Measurements from ENCODE around the gene NEGR1.

NEGR1 gene

DNA sequence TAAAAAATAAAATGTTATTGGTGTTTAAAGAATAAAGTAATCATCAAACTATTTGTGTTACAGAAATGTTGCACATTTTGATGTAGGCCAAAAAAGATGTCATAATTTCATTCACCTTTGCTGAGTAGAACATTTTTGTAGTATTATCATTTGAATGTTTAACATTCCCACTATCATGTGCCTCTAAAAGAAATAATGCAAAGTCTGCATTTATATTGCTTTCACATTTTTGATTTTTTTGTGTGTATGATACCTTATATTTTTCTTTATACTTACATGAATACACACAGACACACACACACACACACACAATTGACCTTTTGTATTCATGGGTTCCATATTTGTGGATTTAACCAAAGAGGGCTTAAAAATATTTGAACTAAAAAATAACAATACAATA lies 657.3 kb downstream of the NEGR1 start:
- DNase-seq (ENCODE audit: low spot score): no peak

DNA sequence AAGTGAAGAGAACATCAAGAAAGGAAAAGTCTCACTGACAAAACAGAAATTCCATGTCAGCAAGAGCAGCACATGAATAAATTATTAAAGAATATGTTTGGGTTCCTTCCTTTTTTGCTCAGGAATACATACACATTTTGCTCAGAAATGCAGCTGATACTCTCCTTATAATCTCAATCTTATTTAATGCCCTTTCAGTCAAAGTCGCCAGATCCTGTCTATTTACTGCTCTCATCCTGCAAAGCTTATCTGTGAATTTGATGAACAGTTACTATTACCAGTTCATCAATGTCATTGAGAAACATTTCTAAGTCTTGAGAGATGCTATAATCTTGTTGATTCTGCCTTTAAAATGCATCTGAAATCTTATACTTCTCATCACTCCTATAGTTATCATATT lies 658.5 kb downstream of the NEGR1 start:
- DNase-seq (ENCODE audit: low spot score): no peak

DNA sequence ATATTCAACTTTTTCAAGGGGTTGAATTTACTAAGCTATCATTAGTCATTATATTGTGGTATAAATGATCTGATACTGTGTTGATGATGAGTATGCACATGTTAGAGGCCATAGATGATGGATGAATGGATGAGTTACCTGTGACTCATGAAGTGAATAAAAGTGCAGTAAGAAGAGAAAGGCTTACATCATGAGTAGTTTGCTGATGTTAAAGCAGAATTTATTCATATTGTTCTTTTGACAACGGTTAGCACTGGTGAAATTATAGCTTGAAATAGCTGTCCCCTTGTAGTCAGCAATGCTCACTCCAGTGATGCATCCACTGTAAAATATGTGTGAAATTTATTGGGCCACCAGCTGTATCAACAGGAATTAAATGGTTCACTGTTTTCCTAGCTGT lies 660.6 kb downstream of the NEGR1 start:
- DNase-seq (ENCODE audit: low spot score): no peak

DNA sequence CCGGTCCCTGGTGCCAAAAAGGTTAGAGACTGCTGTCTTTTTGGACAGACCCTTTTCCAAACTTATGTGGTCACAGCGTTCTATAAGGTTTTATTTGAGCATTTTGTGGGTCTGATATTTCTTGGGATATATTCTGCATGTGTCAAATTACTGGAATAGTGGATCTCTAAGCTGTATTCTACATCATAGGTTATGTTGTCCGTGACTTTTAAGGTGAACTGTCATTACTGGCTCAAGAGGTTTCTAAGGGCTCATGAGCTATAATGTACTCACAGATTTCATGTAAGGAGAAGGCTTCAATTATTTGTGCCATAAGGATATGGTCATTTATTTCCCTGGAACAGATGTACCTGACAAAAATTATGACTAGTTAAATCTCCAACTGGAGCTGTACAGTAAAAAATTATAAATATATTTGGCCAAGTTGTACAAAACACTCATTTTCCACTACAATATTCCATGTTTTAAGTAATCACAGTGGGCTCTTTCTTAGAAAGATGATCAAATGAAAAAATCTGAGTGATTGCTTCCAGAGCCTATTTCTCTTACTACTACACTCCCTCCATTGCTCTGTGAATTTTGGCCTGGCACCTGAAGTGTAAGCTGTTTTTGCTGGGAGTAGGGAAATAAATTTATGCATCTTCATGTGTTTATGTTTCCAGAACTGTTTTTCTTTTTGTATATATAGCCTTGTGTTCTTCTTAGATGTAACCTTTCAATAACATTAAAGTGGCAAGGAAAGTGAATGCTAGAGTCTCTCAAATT lies 663.4 kb downstream of the NEGR1 start:
- no peak for DNase-seq (ENCODE audit: low spot score)

DNA sequence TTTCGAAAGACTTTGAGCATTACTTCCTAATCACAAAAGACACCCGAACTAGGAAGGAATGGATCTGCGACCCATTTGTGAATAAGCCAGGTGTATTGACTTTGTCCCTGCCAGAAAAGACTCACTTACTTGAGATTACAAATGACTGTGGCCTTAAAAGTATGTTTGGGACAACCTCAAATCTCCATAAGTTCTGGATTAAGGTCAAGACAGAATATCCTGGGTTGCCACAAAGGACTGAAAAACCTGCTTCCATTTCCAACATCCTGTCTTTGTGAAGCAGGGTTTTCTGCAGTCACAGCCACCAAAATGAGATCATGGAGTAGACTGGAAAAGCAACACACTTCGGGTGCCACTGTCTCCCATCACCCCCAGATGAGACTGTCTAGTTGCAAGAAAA lies 664.1 kb downstream of the NEGR1 start:
- no peak for DNase-seq (ENCODE audit: low spot score)

DNA sequence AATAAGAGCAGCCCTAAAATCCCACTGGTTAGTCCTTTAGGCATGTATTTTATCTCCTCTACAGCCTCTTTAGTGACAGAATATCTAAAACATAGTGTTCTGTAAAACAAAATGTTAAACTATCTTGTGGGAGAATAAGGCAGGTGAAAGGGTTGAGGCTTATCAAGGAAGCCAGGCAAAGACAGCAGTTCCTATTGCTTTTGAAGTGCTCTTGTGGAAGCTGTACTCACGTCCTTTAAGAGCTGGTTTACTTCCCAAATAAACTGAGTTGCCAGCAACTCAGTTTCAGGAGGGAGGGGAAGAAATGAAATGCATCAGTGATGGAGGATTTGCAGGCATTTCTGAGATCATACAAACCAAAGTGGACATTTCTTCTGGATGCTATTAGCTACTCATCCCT lies 671.9 kb downstream of the NEGR1 start:
- DNase-seq (ENCODE audit: low spot score): no peak

DNA sequence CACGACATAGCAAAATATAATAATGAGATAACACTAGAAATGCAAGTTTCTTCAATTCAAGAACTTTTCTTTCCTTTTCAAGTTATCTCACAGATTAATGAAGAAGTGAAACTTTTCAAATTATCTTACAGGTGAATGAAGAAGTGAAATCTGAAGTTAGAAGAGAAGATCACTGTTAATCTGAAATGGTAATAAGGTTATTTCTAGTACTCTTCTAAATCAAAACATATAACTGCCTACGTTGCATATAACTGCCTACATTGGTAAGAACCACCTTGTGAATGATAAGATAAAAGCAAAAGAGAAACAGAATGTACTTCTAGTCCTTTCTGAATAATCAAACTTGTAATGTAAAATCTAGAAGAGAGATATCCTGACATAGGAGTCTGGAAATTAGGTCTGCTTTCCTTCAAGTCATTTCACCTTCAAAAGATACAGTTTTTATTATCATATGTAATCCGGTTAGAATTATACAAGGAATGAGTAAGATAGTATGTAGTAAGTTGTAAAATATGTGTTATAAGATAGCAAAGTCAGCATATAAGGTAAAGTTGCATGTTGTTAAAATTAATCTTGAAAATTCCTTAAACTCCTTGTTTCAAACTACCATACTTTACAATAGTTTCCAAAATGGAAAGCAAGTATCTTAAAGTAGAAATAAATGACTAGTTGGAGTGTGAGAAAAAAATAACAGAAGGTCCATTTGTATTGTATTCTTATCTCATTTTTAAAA lies 679.1 kb downstream of the NEGR1 start:
- no peak for DNase-seq (ENCODE audit: low spot score)

DNA sequence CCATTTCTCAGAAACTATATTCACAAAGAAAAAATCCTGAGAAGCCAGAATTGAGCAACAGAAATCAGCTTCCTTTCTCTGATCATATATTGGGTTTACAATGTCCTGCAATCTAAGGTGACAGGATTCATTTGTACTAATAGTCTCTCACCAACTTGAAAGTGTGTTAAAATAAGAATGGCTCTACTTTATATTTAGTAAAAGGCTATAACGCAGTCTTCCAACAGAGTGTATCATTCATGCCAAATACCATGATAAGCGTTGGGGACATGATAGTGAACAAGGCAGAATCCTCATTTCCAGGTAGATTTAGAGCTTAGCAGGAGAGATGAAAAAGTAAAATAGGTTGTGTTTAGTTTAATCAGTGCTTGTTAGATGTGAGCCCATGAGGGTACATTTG lies 682.3 kb downstream of the NEGR1 start:
- DNase-seq (ENCODE audit: low spot score): no peak

DNA sequence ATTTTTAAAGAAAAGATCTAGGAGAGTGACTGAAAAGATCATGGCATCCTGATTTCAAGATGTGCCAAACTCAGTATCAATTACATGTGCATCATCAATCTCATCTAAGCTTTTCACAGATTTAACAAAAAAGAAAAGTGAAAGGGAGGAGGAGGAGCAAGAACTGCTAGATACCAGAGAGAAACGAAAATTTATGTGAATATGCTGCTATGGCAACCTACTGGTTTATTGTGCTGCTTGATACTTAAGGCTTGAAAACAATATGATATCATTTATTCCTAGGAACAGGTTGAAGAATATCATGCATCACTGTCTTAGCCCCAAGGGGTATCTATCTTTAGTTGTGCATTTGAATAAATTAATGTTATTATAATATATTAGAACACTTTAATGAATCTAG lies 683.0 kb downstream of the NEGR1 start:
- no peak for DNase-seq (ENCODE audit: low spot score)

DNA sequence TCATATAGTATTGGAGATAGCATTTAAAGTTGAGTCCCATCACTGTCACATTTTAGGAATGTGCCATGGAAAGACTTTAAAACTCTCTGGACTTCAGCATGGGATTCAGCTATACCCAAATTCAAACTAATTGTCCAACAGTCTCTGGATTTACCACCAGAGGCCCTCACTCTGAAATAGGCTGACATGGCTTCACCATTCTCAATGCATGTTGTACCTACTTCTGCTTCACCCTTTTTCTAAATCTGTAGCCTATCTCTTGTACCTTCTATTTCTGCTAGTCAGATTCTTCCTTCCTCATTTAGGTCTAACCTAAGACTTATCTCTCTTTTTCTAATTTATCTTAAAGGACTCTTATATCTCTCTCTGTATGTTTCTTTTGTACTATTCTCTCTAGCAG lies 688.8 kb downstream of the NEGR1 start:
- DNase-seq (ENCODE audit: low spot score): no peak

DNA sequence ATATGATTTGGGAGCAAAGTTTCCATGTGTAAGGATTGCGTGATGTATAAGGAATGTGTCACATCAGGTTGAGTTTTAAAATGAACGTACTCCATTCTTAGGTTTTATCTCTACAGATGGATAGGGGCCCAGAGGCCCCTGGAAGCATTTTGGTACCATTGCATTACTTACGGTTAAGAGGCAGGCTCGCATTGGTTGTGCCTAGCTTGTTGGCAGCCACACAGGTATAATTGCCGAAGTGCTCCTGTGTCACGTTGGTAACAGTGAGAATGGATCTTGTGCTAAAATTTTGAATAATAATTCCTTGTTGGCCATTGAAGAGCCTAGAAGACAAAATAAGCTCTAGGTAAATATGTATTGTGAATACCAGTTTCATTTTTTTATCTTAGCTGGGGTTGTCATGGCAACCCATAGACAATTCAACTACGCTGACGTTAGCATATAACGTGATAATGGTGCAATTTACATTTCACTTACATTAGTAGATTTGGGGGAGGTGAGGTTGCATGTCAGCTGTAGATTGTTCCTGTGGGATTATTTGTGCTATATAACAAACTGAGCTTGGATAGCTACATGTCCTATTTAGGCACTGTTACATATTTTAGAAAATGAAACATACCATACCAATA lies 689.6 kb downstream of the NEGR1 start:
- no peak for DNase-seq (ENCODE audit: low spot score)

DNA sequence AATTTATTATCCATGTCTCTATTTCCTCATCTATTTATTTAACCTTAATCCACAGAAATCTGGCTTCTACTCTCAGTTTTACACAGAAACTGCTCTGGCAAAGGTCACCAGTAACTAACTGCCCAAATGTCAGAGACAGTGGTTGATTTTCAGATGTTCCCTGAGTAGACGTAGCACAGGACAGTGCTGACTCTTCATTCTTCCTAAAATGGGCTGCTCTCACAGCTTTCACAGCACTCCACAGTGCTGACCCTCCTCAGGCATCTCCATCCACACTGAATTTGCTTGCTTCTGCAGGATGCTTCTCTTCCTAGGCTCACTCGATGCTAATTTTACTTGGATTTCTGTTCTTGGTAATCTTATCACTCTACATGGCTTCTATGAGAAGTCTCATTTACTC lies 693.3 kb downstream of the NEGR1 start:
- DNase-seq (ENCODE audit: low spot score): no peak

DNA sequence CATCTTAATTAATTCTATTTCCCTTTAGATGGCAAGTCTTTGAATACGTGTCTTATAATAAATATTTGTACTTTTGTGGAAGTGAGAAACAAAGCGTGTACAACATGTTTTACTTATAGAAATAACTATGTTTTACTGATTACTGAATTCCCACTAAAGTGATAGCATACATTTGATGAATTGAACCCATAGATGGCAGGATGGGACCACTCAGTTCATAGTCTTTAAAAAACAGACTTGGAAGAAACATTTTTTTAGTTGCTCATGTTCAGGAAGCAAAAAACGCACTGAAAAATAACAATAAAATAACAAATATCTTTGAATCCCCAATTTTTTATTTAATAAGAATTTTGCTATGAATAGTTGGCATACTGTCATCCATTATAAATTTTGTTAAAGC lies 694.4 kb downstream of the NEGR1 start:
- DNase-seq (ENCODE audit: low spot score): no peak

DNA sequence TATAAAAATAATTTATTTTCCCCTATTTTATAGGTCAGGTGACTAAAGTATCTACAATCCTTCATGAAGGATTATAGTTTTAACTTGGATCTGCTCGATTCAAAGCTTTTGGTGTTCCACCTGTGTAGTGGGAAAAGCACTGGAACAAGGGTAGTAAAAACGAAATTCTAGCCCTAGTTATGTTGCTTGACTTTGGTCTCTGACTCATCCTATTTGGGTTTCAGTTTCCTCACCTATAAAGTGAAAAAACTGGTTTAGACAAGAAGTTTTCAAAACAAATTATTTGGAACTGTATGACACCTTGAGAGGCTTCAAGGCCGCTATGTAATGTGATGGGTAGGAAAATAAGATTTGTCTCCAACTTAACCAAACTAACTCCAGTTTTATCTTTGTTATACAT lies 696.3 kb downstream of the NEGR1 start:
- no peak for DNase-seq (ENCODE audit: low spot score)

DNA sequence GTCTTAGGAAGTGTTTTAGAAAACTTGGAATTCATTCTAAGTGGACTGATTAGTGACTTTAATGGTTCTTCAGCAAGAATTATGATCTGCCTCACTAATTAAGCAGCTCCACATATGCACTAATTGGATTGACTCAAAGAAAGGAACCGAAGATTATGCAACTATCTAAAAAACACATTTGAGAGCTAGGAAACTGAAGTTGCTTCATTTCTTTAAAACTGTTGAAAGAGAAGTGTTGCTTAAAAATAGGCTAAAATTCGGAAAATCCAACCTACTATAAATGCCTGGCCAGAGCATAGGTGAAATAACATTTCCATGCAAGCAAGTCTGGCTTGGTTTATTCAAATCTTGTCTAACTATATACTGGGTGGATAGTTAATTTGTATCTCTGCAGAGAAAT lies 698.6 kb downstream of the NEGR1 start:
- DNase-seq (ENCODE audit: low spot score): no peak

DNA sequence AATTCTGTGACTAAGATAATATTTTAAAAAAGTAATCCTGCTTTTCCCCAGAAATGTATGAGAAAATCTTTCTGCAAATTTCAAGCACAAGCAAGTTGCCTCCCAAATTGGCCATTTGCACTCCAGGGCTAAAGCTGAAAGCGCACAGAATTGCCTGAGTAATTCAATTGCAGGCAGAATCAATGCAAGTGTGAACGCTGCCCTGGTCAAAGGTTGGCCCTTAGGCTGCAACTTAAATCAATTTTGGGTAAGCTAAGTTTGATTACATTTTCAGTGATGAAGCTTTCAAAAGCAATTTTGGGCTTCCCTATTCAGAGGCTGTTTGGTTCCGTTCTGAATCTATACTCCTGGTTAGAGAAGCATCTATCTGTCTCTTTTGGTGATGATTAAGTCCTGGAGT lies 699.7 kb downstream of the NEGR1 start:
- DNase-seq (ENCODE audit: low spot score): no peak

DNA sequence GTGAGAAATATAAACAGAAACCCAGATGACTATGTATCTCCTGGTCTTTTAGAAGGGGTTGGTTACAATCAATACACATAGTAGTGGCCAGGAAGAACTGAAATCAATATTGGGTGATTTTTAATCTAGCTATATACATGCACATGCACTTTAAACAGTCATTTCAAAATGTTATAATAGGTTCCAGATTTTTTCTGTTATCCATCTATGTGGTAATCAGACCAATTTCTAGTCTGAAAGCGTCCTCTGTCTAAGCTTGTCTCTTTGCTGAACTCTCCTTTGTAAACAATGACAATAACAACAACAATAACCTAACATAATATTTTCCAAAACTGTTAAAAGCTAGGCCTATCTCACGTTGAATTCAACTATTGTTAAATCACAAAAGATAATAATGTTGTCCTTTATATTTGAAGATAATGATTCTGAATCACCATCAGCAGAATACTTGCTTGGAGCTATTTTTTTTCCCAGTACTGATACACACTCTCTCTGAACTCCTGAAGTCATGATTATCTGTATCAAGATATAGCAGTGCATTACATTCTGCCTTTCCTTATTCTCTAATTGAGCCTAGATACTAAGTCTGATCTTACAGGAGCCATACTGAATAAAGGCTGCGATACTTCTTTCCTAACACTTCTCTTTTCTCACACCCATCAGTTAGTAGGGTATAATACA lies 704.7 kb downstream of the NEGR1 start:
- no peak for DNase-seq (ENCODE audit: low spot score)

DNA sequence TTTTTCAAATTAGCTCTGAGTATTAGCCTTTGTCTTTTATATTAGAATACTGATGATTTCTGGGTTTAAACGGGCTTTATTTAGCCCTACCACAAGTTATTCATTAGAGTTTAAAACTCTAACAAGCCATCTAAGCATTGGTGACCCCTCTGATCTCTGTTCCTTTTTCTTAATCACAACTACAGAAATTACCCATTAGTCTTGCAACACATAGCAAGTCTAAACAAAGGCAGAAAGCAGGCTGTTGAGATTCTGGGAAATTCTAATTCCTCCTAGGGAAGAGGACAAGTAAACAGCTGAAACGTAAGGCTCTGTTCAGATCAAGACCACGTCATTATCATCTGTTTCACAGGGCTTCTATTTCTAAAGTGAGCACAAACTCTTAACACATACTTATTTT lies 710.3 kb downstream of the NEGR1 start:
- DNase-seq (ENCODE audit: low spot score): no peak

DNA sequence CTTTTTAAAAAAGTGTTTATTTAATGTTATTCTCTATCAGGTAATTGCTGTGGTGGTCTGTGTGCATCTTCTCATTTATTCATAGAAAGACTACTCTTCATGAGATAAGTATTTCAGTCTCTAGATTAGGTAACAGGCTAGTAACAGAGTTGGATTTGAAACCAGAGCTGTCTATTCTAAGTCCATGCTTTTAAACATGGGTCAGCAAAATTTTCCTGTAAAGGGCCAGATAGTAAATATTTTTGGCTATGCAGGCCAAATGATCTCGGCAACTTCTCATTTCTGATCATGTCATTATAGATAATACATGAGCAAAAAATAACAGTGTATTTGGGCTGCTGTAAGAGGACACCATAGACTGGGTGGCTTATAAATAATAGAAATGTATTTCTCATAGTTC lies 715.9 kb downstream of the NEGR1 start:
- no peak for DNase-seq (ENCODE audit: low spot score)

DNA sequence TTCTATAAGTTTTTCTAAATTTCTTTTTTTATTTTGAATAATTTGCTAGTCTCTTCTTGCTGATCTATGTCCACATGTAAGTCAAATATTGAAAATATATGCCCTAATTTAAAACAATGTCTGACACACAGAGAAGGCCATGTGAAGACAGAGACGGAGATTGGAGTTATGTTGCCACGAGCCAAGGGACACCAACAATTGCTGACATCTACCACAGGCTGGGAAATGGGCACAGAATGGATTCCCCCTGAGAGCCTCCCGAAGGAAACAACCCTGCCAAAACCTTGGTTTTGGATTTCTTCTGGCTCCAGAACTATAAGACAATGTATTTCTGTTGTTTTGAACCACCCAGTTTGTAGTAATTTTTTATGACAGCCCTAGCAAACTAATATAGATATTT lies 716.5 kb downstream of the NEGR1 start:
- DNase-seq (ENCODE audit: low spot score): no peak

DNA sequence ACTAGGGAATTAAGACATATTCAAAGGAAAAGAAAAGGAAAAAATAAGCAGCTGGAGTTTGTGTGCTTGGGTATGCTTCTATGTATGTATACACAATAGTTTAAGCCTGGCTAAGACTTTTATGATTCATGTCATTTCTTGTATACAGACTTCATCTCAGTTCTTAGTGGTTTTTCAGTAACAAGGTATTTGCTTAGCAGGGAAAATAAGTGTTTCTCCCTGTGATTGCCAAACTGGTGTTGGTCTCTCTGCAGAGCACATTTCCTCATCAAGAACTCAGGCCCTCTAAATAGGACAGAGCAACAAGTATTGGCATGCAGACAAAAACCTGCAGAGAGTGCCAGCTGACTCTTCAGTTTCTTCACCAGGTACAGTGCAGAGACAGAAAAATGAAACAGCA lies 717.1 kb downstream of the NEGR1 start:
- no peak for DNase-seq (ENCODE audit: low spot score)

DNA sequence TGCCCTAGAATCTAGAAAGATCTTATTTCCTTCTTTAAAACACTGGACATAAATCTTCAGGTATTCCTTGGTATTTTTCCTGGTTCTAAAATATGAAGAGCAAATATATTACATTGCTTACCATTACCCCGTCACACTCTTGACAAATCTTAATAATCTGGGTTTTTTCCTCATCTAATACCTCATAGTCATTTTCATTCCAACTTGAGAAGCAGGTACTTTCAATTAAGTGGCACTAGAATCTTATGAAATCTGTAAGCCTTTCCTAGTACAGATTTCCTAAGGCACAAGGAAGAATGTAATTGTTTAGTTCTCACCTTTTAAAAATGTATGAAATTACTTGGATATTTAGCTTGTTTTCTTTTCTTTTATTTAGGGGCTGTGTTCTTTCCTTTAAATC lies 720.0 kb downstream of the NEGR1 start:
- no peak for DNase-seq (ENCODE audit: low spot score)

DNA sequence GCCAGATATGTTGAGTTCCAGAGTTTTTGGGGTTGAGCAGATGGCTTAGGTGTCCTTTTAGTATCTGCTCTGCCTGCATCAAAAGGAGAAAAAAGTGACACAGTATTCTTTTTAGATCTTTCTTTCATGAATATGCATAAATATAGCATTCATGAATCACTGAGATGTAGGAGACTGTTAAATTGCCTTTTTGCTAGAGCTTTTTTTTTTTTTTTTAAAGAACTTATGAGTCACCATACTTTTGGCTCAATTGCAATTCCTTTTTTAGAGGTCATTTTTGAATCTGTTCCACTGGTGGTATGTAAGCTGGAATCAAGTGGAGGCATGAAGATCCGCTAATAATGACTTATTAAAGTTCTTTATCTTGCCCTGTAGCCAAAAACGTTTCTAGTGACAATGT lies 720.6 kb downstream of the NEGR1 start:
- no peak for DNase-seq (ENCODE audit: low spot score)

All from hematopoietic multipotent progenitor cell treated with erythropoietin and hydrocortisone succinate and interleukin-3 and kit ligand, for 15 days (in vitro differentiated cells).